ENCODE measurements around the gene UBB.

DNA sequence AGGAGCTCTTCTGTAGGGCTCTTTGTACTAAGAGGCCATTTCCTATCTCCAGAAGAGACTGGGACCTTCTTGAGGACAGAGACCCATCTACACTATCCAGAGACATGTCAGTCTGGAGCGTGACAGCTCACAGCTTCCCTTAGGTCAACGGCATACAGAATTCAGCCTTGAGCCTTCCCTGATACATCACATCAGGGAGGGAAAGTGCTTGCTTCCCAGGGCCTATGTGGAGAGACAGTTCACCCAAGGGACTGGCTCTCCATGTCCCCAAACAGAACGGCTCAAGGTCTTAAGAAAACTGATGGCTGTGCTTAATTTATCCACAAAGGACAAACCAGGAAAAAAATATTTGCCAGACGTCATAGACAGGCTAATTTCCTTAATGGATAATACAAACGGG is 35.3 kb upstream of the UBB start:
- TF ChIP-seq, protein P1, sequence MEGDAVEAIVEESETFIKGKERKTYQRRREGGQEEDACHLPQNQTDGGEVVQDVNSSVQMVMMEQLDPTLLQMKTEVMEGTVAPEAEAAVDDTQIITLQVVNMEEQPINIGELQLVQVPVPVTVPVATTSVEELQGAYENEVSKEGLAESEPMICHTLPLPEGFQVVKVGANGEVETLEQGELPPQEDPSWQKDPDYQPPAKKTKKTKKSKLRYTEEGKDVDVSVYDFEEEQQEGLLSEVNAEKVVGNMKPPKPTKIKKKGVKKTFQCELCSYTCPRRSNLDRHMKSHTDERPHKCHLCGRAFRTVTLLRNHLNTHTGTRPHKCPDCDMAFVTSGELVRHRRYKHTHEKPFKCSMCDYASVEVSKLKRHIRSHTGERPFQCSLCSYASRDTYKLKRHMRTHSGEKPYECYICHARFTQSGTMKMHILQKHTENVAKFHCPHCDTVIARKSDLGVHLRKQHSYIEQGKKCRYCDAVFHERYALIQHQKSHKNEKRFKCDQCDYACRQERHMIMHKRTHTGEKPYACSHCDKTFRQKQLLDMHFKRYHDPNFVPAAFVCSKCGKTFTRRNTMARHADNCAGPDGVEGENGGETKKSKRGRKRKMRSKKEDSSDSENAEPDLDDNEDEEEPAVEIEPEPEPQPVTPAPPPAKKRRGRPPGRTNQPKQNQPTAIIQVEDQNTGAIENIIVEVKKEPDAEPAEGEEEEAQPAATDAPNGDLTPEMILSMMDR (IDR thresholded peaks at IDR 0.05): no peak
- no peak for TF ChIP-seq EP300 (IDR thresholded peaks at IDR 0.05)
- no peak for TF ChIP-seq POLR2A (IDR thresholded peaks at IDR 0.05)
- no peak for TF ChIP-seq POLR2AphosphoS5 (IDR thresholded peaks at IDR 0.05)
